ENCODE data around the gene MYOF.

GRCh38 chr10:93342921-93343320, 139.2 kb downstream of the MYOF start:
- TF ChIP-seq POLR2A (IDR thresholded peaks at IDR 0.05; ENCODE audit: low read depth, low read length) (no peak), FOXM1 (IDR thresholded peaks at IDR 0.05; ENCODE audit: low read depth, low read length) (no peak), BCLAF1 (IDR thresholded peaks at IDR 0.05) (no peak), CTCF (IDR thresholded peaks at IDR 0.05 in 2 of 3, conservative IDR thresholded peaks at IDR 0.05 in 1 of 3; ENCODE audit: control insufficient read depth in 2 of 3, extremely low read depth in 1 of 3, insufficient read depth in 1 of 3, low read depth in 3 of 3, low read length in 3 of 3) (no peak), EZH2 (IDR thresholded peaks at IDR 0.05; ENCODE audit: borderline replicate concordance, control insufficient read depth, low read depth, low read length) (no peak), NBN (IDR thresholded peaks at IDR 0.05) (no peak), PML (IDR thresholded peaks at IDR 0.05; ENCODE audit: low read length) (no peak), ESRRA (IDR thresholded peaks at IDR 0.05; ENCODE audit: low read length) (no peak), TAF1 (IDR thresholded peaks at IDR 0.05; ENCODE audit: borderline replicate concordance, low read depth, low read length) (no peak), RFX5 (IDR thresholded peaks at IDR 0.05; ENCODE audit: low read depth, low read length) (no peak), CHD1 (IDR thresholded peaks at IDR 0.05; ENCODE audit: low read depth, low read length) (no peak)

All from GM12878 (cell line).